B cell (primary cell): ENCODE measurements around the gene GFOD1. TPM values are rescaled to one million over a fixed set of nuclear protein-coding genes. Genes with fewer than 3 reads are reported as not detected.

Experiments
- ATAC-seq: fragments of 200-7000 bp; cut with Tn5 transposase; one replicate; pipeline ENCODE4 v1.10.0; 2021; ENCODE audit warnings: low read depth, mild to moderate bottlenecking, moderate number of reproducible peaks, moderate library complexity
- CTCF ChIA-PET: fragments of 350-600 bp; sonication (Branson Sonifier 250); formaldehyde crosslinking; loops from one replicate; lab custom pipeline; 2021; ENCODE audit warnings: antibody characterized with exemption, inconsistent platforms; lab: Charles Lee
- POLR2A ChIA-PET: fragments of 350-600 bp; sonication (Branson Sonifier 250); formaldehyde crosslinking; loops from one replicate; lab custom pipeline; 2021; ENCODE audit warnings: antibody characterized with exemption; lab: Charles Lee
- DNase-seq: peaks from one replicate; pipeline ENCODE4 v3.0.0; 2013
- H2AFZ ChIP-seq: 2 replicates; pipeline ENCODE4 v1.6.1; 2012; ENCODE audit warnings: mild to moderate bottlenecking, low read depth, low read length; ENCODE audit not compliant: insufficient read depth, poor library complexity, severe bottlenecking
- H3K27ac ChIP-seq, 2 donors: 1 replicate in 1 of 2; 2 replicates in 1 of 2; pipeline ENCODE4 v1.5.1; 2012 to 2013; ENCODE audit warnings: low read length in 2 of 2, mild to moderate bottlenecking in 2 of 2, moderate library complexity in 1 of 2
- H3K27me3 ChIP-seq, 4 experiments: fragments of 200-600 bp in 1 of 4; sonication (generic) in 1 of 4; replicated peaks in 1 of 4; 1 replicate in 2 of 4; 2 replicates in 2 of 4; pipeline versions ENCODE4 v1.6.1 to v1.7.0; 2013 to 2016; ENCODE audit warnings: low read length in 3 of 4, mild to moderate bottlenecking in 2 of 4, mixed read lengths in 1 of 4, moderate library complexity in 1 of 4; ENCODE audit not compliant: insufficient read depth in 4 of 4, control insufficient read depth in 3 of 4; ENCODE audit errors: control extremely low read depth in 1 of 4
- H3K36me3 ChIP-seq, 2 experiments: replicated peaks in 1 of 2; 1 replicate in 1 of 2; 2 replicates in 1 of 2; pipeline versions ENCODE4 v1.6.1 to v1.7.1; 2013; ENCODE audit warnings: low read length in 1 of 2; ENCODE audit not compliant: insufficient read depth in 2 of 2, control insufficient read depth in 1 of 2; ENCODE audit errors: control extremely low read depth in 1 of 2, extremely low read depth in 1 of 2
- H3K4me1 ChIP-seq, 2 donors: fragments of 200-600 bp in 1 of 2; sonication (generic) in 1 of 2; 1 replicate in 1 of 2; 2 replicates in 1 of 2; pipeline versions ENCODE4 v1.5.1 to v1.6.1; 2013 to 2017; ENCODE audit warnings: low read length in 2 of 2; ENCODE audit not compliant: control insufficient read depth in 2 of 2, insufficient read depth in 2 of 2
- H3K4me2 ChIP-seq: replicated peaks from 2 replicates; pipeline ENCODE3; 2012; ENCODE audit warnings: mild to moderate bottlenecking, low read depth, low read length; ENCODE audit not compliant: poor library complexity, severe bottlenecking
- H3K4me3 ChIP-seq, 5 experiments: fragments of 200-600 bp in 1 of 5; sonication (generic) in 1 of 5; 1 replicate in 3 of 5; 2 replicates in 2 of 5; pipeline versions ENCODE4 v1.5.1 to v1.7.0; 2011 to 2016; ENCODE audit warnings: low read length in 4 of 5, mild to moderate bottlenecking in 4 of 5, low read depth in 2 of 5, control low read depth in 1 of 5, moderate library complexity in 1 of 5; ENCODE audit not compliant: insufficient read depth in 1 of 5; ENCODE audit errors: control extremely low read depth in 1 of 5, extremely low read depth in 1 of 5
- H3K79me2 ChIP-seq: fragments of 200-600 bp; sonication (generic); one replicate; pipeline ENCODE4 v1.6.0; 2016; ENCODE audit warnings: low read length; ENCODE audit not compliant: control insufficient read depth, insufficient read depth
- H3K9ac ChIP-seq: fragments of 200-600 bp; sonication (generic); 2 replicates; pipeline ENCODE4 v1.6.1; 2017; ENCODE audit warnings: mild to moderate bottlenecking, low read length, moderate library complexity
- H3K9me3 ChIP-seq, 3 donors: one replicate each; pipeline versions ENCODE4 v1.6.1 to v1.7.1; 2013; ENCODE audit warnings: low read length in 2 of 3; ENCODE audit not compliant: control insufficient read depth in 2 of 3, insufficient read depth in 1 of 3; ENCODE audit errors: control extremely low read depth in 1 of 3
- H4K20me1 ChIP-seq: 2 replicates; pipeline ENCODE4 v1.6.0; 2012; ENCODE audit warnings: mild to moderate bottlenecking, low read length; ENCODE audit not compliant: insufficient read depth, control insufficient read depth, poor library complexity, severe bottlenecking
- H3K27ac Mint-ChIP-seq: one replicate; pipeline ENCODE4 v1.8.0; 2021; ENCODE audit warnings: mixed read lengths
- H3K27me3 Mint-ChIP-seq: one replicate; pipeline ENCODE4 v1.8.0; 2021; ENCODE audit warnings: mixed read lengths
- H3K4me1 Mint-ChIP-seq: one replicate; pipeline ENCODE4 v1.8.0; 2021; ENCODE audit warnings: mixed read lengths
- H3K4me3 Mint-ChIP-seq: one replicate; pipeline ENCODE4 v1.8.0; 2021; ENCODE audit warnings: mixed read lengths
- H3K9me3 Mint-ChIP-seq: one replicate; pipeline ENCODE4 v1.8.0; 2022; ENCODE audit warnings: mixed read lengths; ENCODE audit not compliant: insufficient read depth
- CTCF ChIP-seq: fragments of 200-600 bp; IDR thresholded peaks from one replicate; pipeline ENCODE4 v1.8.0; 2022; ENCODE audit warnings: antibody characterized with exemption, mild to moderate bottlenecking
- EZH2 ChIP-seq: IDR thresholded peaks from 2 replicates; pipeline ENCODE4 v1.6.1; 2012; ENCODE audit warnings: borderline replicate concordance, low read depth, mild to moderate bottlenecking, moderate library complexity, low read length; ENCODE audit not compliant: insufficient read depth, poor library complexity, severe bottlenecking
- WGBS: methylation state at CpG from one replicate; pipeline ENCODE4 v1.1.5; 2013; ENCODE audit warnings: missing lambda C conversion rate; ENCODE audit not compliant: insufficient coverage; 5-methylcytosine and 5-hydroxymethylcytosine counted together
- intact Hi-C: fragments of 100-400 bp; cut with micrococcal nuclease; formaldehyde crosslinking; loops from one replicate; pipeline ENCODE4 v1.10.0; 2022
- polyA plus RNA-seq: library from polyadenylated mRNA; depleted of rRNA; stranded (reverse); fragments of >200 nt; gene quantifications from 2 replicates; pipeline ENCODE4 v1.2.3, GENCODE V29; 2012
- total RNA-seq, 2 donors: library from RNA; stranded (reverse); fragments of 120-200 nt in 1 of 2; gene quantifications; 1 replicate in 1 of 2; 2 replicates in 1 of 2; pipeline versions ENCODE4 v1.2.3 to v1.2.4, GENCODE V29; 2013 to 2022

The GFOD1 gene
- total and polyA plus RNA-seq, 2 donors (not counting 1 experiment from before 2014, with no cell fraction given), result 8.3 to 42.4 TPM

GRCh38 chr6:13397359-13398068, 89.9 kb downstream of the GFOD1 start:
- DNase-seq, result peak; percentile 78
- ChIA-PET POLR2A (interaction anchor here (0.6 kb wide), 1 partner anchor 125 kb away, joined by 6 read pairs; no protein-coding TSS in a partner anchor), CTCF (interaction anchor here (1.1 to 1.4 kb wide), 4 partner anchors 13 to 119 kb away, joined by 3 to 4 read pairs (median 4); no protein-coding TSS in a partner anchor)
- peaks cover 54% of the 10 kb centered on the region for H3K4me1 Mint-ChIP-seq
- peaks cover 39 to 54% of the 10 kb centered on the region in 2 donors for H3K4me1 ChIP-seq
- no peaks in the 10 kb centered on the region for H4K20me1 ChIP-seq
- ATAC-seq, result peak; percentile 79
- no peaks in the 10 kb centered on the region for H3K27me3 Mint-ChIP-seq
- no peak for TF ChIP-seq CTCF
- no peak for TF ChIP-seq EZH2
- no peaks in the 10 kb centered on the region for H3K9me3 Mint-ChIP-seq
- peak overlapping the region in 1 of 5 experiments; percentile 7 for H3K4me3 ChIP-seq
- WGBS, result 21% methylated on average over 3 of the region's 9 CpGs
- H3K9me3 ChIP-seq, result no peaks in the 10 kb centered on the region
- no peaks in the 10 kb centered on the region for H3K27me3 ChIP-seq
- peak overlapping the region; percentile 78 for H3K4me3 Mint-ChIP-seq
- peak overlapping the region; percentile 91 for H3K27ac Mint-ChIP-seq
- H2AFZ ChIP-seq, result peak overlapping the region; percentile 25
- intact Hi-C loops, result loop anchor here (1.0 to 5.0 kb wide), 5 partner anchors 15 to 135 kb away; no protein-coding TSS in a partner anchor
- H3K9ac ChIP-seq, result peak overlapping the region; percentile 7
- peak overlapping the region; percentile 79 to 83 for H3K27ac ChIP-seq
- H3K4me2 ChIP-seq, result peak overlapping the region; percentile 58
- peaks cover 27% of the 10 kb centered on the region for H3K79me2 ChIP-seq
- no peaks in the 10 kb centered on the region for H3K36me3 ChIP-seq
